ENCODE results near the gene MAPK12.

- TF ChIP-seq CTCF (IDR thresholded peaks at IDR 0.05) (peak in 2 of 6 experiments; percentile 24 to 36), POLR2A (IDR thresholded peaks at IDR 0.05) (no peak)
Measured at GRCh38 chr22:50267591-50268390, 6.3 kb upstream of the MAPK12 start.

All from Peyer's patch (tissue), 4 donors.